ENCODE results near the gene RPL10A. TPM values are rescaled to one million over a fixed set of nuclear protein-coding genes. Genes with fewer than 3 reads are reported as not detected.

RPL10A gene
- total RNA-seq, 1 donor from 2014 or later: 1,537 TPM

DNA sequence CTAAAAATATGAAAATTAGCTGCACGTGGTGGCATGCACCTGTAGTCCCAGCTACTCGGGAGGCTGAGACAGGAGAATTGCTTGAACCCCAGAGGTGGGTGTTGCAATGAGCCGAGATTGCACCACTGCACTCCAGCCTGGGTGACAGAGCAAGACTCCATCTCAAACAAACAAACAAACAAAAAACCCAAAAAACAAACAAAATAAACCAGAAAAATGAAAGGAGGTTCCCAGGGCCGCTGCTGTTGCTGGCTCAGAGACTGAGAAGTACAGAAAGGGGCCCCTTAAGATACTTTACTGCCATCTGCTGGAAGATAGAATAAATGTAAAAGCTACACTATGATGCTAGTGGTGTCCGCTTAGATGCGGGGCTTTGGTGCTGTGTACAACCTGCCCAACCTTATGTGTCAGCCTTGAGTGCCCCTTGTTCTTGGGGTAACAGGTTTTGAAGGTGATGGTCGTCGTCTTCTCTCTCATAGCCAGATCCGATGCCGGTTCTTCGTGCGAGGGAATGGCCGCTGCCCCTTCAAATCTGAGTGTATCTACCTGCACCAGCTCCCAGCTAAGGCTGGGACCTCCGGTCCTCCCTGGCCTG is 18.8 kb upstream of the RPL10A start:
- DNase-seq: no peak

DNA sequence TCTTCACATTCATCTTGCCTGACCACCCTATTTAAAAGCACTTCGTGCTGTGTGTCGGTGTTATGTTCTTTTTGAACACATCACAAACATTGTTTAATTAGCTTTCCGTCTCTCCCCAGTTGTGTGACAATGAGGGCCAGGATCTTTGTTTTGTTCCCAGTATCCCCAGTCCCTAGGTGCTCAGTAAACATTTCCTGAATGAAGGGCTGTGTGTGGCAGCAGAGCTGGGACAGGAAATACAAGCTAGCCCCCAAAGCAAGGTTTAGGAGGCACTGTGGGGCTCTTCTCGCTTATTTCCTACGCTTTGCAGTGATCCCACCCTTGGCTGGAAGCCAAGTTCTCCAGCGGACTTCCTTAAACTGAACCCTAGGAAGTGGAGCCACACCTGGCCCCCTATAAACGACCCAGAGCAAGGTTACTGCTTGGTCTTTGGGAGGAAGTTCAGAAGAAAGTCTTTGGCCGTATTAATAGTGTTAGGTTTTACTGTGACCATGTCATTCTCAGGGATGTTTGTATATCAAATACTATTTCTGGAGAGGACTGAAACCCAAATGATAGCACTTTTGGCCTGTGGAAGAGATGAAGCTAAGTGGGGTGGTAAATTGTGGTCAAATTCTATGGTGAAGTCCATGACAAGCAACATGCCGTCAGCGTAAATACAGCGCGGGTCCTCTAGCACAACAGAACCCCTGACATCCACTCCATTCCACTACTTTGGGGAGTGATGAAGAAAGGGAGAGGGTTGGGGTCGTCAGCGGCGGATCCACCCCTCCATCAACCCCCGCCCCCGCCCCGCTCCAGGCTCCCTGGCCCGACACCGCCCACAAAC is 16.6 kb upstream of the RPL10A start:
- no peak for DNase-seq

DNA sequence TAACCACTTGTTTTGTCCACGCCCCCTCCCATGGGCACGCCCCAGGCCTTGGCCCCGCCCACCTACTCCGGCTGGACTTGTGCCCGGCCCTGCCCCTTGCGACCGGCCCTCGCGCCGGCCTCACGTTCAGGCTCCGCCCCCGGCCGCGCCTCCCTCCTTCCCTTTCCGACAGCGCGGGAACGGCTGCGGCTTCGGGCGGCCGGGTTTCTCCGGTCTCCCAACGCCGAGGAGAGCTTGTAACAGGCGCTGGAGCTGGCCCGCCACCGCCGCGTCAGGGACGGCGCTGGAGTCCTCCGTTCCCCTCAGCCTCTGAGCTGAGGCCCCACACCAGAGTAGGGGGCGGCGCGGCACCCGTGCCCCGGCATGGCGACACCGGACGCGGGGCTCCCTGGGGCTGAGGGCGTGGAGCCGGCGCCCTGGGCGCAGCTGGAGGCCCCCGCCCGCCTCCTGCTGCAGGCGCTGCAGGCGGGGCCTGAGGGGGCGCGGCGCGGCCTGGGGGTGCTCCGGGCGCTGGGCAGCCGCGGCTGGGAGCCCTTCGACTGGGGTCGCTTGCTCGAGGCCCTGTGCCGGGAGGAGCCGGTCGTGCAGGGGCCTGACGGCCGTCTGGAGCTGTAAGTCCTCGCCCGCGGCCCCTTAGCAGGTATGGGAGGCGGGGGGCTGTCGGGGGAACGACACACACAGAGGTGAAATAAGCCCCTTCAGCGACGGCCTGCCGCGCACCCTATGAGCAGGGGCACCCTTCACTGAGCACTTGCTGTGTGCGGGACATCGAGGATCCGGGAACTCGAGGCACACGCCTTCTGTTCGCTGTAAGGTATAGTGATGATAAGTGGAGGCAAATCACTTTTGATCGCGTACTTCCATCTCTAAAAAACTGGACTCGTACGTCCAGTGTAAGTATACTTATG is 15.8 kb upstream of the RPL10A start, which contains the start of gene FANCE:
Gene FANCE, plus strand, starts transcription at position 156 of the 908 bp plus-strand sequence. Its CDS starts 208 bp downstream, at position 364.
- DNase-seq: peak; percentile 82

DNA sequence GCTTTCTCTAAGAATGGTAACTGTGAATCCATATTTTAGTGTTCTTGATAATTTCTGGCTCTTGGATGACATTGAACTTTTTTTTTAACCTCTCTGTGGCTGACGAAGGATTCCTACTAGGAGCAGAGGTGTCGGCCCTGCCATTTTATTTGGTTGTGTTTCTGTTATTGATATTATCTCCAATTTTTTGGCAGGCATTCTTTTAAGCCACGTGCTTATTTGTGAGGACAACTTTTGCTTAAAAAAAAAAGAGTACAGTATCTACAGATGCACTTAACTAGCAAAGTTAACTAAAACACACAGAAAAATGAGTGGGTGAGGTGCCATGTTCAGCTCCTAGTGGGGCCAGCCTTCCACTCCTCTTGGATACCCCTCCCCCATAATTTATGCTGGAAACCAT is 15.0 kb upstream of the RPL10A start:
- no peak for DNase-seq

DNA sequence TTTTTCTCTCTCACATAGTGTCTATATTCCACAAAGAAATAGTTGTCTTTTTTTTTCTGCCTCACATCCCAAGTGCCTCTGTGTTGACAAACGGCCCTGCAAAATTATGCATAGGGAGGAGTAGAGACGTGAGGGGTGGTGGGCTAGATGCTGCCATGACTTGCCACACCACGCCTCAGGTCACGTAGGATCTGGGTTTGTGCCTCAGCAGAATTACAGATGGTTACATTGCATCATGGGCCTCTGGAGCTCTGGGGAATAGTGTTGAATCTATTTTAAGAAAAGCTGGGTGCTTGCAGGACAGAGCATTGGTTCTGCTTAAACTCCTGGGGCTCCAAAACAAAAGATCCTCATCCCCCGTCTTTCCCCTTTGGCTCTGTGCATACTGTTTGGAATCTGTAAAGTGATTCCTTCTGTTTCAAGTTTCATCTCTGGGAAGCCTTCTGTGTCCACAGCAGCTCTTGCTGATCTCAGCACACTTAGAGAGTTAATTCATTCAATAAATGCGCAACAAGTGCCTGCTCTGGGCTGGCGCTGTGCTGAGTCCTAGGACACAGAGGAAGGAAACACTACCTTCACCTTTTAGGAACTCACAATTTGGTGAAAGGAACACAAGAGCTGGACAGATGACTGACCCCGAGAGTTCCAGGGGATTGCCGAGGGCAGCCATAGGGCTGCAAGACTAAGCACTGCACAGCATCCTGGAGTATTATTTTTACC is 13.7 kb upstream of the RPL10A start:
- no peak for DNase-seq

DNA sequence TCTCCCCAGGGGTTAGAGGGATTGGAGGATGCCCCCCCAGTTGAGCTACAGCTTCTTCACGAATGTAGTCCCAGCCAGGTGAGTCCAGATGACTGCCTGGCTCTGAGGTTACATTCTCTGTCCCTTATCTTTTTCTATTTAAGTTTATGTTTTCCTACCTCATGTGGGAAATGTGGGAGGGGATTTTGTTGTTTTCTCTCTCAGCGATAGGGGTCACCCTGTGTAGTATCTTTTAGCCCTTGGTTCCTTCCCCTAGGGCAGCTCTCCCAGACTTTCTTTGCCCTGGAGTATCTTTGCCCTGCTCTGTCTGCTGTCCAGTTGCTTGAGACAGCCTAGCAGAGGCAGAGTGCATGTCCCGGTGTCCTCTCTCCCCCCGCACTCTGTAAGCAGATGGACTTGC is 10.3 kb upstream of the RPL10A start:
- no peak for DNase-seq

DNA sequence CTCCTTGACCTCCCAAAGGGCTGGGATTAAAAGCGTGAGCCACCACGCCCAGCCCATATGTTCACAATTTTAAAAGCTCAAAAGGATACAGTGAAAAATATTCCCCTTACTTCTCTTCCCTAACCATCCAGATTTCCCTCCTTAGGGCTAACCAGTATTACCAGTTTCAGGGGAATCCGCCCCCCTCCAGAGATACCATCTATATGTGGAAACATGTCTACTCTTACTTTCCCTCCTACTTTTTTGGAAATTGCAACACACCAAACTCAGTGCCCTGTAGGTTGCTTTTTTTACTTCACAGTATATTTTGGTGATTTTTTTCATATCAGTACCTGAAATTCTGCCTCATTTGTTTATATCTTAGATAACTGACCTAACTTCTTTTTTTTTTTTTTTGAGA is 6.9 kb upstream of the RPL10A start:
- DNase-seq: no peak

DNA sequence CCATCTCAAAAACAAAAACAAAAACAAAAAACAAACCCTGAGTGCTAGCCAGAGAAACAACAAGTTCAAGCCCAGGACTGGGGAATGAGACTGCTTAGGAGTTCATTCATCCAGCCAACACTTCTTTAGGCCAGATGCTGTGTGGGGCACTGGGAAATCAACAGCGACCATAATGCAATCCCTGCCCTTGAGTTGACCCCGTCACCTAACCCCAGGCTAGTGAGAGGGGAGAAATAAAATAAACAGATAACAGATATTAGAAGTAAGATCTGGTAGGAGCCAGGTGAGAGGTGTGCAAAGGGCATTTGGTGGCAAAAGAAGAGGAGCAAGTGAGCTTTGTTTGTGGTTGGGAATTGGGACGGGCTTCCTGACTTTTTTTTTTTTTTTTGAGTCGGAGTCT is 4.9 kb upstream of the RPL10A start:
- no peak for DNase-seq

DNA sequence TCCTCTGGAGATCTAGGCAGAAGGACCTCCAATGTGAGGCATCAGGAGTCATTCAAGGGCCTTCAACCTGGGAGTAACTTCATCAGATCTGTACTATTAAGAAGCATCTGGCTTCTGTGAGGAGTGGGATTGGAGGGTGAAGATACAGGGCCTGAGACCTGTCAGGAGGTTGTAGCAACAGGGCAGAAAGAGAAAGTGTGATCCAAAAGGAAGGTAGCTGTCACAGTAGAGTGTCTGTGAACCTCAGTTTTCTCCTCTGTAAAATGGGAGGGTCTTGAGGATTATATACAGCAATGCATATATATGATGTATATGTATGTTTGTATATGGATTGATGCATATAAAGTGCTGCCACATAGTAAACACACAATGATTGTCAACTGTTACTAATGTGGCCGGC is 2.6 kb upstream of the RPL10A start:
- no peak for DNase-seq

DNA sequence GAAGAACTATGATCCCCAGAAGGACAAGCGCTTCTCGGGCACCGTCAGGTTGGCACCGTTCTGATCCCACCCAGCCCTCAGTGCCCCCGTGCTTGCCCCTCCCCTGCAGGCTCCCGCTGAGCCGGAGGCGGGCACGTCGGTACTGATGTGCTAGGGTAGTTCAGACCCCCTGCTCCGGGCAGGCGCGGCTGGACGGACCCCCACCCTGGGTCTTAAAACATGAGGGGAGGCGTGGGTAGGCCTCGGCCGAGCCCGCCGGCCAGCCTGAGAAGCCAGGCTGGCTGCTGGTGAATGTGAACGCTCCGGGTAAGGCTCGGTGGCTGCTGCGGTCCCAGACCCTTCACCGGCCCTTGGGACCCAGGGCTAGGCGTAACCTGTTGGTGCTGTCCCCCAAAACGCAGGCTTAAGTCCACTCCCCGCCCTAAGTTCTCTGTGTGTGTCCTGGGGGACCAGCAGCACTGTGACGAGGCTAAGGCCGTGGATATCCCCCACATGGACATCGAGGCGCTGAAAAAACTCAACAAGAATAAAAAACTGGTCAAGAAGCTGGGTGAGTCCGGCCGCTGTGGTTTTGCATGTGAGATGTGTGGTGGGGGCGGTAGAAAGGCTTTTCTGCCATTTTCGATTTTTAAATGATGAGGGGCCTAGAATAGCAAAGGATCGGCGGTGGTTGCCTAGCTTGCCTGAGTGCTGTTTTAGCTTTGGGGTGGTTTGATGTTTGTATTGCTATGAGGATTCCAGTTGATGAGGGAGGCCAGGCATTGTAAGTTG is 964 bp downstream of the RPL10A start:
- DNase-seq: no peak

DNA sequence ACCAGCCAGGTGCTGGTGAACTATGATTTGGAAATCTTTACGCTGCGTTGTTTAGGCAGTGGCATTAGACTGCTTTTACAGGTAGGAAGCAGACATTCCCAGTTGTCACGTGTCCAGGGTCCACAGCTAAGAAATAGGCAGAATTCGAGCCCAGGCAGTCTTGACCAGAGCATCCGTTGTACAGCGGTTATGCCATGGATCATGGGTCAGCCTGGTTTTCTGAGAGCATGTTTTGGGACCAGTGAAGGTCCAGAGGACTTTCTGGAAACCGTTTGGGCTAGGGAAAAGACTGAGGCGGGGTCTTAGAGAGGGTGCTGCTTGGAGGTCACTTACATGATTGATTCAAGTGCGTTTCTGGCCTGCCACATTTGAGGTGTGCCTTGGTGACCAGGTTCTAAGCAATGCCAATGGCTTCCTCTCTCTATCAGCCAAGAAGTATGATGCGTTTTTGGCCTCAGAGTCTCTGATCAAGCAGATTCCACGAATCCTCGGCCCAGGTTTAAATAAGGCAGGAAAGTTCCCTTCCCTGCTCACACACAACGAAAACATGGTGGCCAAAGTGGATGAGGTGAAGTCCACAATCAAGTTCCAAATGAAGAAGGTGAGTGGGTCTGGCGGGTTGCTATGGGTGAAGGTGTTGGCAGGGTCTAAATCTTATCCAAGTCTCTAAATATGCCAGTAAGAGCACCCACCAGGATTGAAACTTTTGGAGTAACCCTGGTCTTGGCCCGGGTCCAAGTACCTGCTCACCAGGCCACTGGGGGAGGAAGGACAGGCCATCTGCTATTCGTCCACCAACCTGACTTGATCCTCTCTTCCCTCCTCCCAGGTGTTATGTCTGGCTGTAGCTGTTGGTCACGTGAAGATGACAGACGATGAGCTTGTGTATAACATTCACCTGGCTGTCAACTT is 1.8 kb downstream of the RPL10A start:
- DNase-seq: no peak

DNA sequence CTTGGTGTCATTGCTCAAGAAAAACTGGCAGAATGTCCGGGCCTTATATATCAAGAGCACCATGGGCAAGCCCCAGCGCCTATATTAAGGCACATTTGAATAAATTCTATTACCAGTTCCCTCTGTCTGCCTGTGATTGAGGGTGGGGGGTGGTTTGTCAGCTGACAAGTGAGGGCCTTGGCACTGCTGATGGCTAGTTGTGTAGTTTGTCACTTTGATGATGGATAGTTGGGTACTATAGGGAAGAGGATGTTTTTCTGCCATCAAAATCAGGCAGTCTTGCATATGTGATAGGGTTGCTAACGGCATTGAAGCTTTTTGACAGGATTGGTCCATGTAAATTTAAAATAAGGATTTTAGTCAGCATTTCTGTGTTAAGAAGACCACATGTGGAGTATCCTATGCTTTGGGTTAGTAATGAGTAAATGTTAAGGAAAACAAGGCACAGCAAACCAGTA is 2.5 kb downstream of the RPL10A start:
- DNase-seq: no peak

DNA sequence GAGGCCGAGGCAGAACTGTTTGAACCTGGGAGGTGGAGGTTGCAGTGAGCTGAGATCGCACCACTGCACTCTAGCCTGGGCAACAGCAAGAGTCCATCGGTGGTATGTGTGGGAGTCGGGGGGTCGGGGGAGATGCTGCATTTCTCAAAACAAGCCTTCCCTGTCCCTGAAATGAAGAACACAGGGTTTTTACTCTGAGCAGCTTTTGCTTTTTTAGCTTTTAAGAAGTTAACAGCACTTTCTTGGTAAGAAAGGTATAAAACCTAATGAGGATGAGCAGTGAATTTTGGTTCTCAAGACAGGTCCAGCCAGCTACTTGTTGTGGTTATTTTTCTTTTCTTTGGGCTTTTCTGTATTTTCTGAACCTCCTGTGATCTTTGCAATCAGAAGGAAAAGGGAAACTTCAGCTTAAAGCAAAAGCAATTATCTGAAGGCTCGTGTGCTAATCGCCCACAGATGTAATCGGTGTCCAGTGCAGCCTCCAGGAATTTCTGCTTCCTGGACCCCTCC is 3.7 kb downstream of the RPL10A start:
- no peak for DNase-seq

DNA sequence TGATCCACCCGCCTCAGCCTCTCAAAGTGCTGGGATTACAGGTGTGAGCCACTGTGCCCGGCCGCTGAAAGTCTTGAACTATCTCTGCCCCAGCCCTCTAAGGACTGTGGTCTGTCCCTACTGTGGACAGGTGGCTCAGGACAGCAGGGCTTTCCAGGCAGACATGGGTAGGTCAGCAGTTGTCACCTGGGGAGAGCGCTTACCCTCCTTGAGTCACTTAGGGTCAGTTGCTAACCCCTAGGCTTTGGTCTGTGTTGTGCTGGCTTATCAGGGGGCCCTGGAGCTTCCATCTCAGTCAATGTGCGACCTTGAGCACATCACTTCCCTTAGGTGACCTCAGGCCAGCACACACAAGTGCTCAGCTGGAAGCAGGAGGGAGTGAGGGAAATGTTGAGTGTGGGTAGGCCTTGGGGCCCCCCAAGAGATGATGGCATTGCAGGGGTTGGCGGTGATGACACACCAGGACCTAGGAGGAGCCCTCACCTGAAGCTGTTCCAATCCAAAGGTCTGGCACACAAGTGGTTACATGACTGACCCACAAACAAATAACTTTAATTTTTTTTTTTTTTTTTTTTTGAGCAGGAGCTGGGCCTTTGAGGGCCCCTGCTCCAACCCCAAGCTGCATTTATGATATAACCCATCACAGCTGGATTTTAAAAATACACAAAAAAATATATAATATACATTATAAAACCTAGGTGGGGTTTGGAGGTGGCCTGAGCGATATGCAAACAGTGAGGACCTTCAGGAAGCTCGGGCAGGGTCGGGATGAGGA is 5.1 kb downstream of the RPL10A start:
- no peak for DNase-seq

DNA sequence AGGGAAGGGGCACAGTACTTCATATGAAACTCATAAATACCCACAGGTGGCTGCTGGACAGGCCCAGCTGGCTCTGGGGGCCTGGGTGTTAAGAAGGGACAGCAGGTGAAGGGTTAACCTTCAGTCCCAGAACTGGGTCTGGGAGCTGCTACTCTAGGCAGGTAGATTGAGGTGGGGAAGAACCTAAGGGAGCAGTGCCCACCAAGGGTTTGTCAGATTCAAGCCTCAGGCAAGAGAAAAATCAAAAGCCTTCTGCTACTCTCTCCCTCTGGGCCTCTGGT is 5.6 kb downstream of the RPL10A start:
- DNase-seq: no peak

DNA sequence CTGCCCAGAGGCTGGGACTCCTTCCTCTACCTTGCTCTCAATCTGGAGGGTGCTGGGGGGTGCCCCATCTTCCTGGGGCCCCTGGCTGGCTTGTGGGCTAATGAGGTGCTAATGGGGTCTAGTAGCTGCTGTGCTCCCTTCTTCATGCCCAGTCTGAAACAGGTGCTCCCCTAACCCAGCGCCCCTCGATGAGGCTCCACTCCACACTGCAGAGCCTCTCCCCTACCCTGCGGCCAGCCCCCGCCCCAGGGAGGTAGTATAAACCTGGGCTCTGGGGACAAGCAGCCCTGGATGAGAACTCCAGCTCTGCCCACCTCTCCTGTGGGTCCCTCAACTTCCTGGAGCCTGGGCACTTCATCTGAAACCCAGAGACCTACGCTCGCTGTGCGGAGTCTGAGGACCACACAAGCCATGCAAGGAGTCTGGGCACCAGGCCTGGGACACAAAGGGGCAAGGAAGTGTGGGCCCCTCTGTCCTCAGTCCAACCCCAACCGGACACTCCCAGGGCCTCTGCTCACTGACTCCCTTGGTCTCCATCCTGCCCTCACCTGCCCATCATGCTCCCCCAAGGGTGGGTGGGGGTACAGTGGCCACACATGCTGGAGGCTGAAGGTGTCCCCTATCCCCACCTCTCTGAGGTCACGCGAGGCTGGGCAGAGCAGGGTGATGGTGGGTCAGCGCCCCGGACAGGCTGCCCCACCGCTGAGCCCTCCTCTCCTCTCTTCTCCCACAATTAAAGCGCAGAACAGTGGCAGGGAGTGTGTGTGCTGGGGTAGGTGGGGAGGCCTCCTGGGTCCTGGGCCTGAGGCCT is 6.1 kb downstream of the RPL10A start:
- no peak for DNase-seq

DNA sequence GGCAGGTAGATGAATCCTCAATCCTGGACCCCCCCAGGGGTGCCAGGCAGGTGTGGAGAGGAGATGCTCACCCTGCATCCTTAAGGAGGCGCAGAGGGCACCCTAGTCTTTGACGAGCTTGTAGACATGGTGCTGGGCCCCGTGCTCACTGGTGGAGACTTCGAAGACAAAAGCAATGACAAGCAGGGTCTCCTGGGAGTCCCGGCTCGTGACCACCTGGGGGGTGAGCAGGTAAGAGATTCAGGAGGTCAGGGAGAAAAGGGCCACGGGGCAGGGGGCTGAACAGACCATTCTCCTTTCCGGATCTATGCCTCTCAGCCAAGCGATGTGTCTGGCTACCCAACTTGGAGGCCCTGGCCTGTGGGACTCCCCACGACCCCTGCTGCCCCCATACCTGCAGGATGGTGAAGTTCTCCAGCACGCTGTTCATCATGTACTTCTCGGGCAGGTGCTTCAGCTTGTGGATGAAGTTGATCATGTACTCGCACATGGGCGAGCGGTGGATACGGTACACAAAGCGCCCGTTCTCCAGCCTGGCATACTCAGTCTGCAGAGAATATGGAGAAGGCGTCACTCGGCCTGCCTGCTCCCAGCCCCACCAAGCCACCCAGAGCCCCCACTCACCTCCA is 6.9 kb downstream of the RPL10A start:
- no peak for DNase-seq

DNA sequence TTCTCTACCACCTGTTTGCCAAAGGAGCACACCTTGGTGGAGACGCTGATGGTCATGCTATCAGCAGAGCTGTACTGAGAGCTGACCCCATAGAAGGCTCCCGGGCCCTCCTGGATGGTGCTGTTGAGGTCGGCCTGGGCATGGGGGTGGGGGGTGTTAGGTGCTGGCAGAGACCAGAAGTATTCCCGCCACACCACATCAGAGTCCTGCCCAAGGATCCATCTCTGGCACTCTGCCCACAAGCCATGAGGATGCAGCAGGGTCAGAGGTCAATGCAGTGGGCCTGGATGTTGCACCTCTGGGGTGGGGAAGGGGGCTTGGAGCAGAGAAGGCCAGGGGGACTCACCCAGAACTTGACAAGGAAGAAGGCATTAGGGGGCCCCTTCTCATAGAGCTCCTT is 7.4 kb downstream of the RPL10A start:
- DNase-seq: no peak

All from occipital lobe (tissue), 2 donors.